SK-N-SH (cell line): ENCODE results near the gene METTL14. TPM values are rescaled to one million over a fixed set of nuclear protein-coding genes. Genes with fewer than 3 reads are reported as not detected.
A peak's percentile ranks its signal among the peaks of the same experiment; 100 is the strongest.

Experiments
- CTCF ChIA-PET: fragments of 300-600, 350-600 bp; formaldehyde crosslinking; extraction: SDS; loops from one replicate; lab custom pipeline; 2021; lab: Yijun Ruan, JAX
- POLR2A ChIA-PET: fragments of 350-600 bp; sonication (Branson Sonifier 250); formaldehyde crosslinking; extraction: SDS; loops from one replicate; lab custom pipeline; 2020; ENCODE audit warnings: antibody characterized with exemption, inconsistent platforms; lab: Yijun Ruan, JAX
- DNase-seq: peaks from one replicate; pipeline ENCODE4 v3.0.0; 2012
- H2AFZ ChIP-seq: fragments of 200-600 bp; sonication (generic); 2 replicates; pipeline ENCODE4 v1.8.1; 2016; ENCODE audit warnings: antibody characterized with exemption, mild to moderate bottlenecking, low read depth
- H3F3A ChIP-seq: fragments of 200-600 bp; sonication (generic); replicated peaks from 2 replicates; pipeline ENCODE3; 2016; ENCODE audit warnings: antibody characterized with exemption, mild to moderate bottlenecking; ENCODE audit not compliant: insufficient read depth
- H3K27ac ChIP-seq, 2 experiments: fragments of 200-500 bp in 1 of 2; fragments of 200-600 bp in 1 of 2; sonication (Bioruptor generic) in 1 of 2; sonication (generic), shearing (Covaris generic) in 1 of 2; 2 replicates each; pipeline versions ENCODE4 v1.5.1 to v1.6.1; 2014 to 2016; ENCODE audit warnings: low read depth in 2 of 2, inconsistent platforms in 1 of 2, low read length in 1 of 2, mild to moderate bottlenecking in 1 of 2, mixed read lengths in 1 of 2
- H3K27me3 ChIP-seq: fragments of 200-600 bp; sonication (generic), shearing (Covaris generic); 2 replicates; pipeline ENCODE4 v1.6.1; 2016; ENCODE audit warnings: mixed run types; ENCODE audit not compliant: insufficient read depth
- H3K36me3 ChIP-seq, 2 experiments: fragments of 200-500 bp in 1 of 2; fragments of 200-600 bp in 1 of 2; sonication (Bioruptor generic) in 1 of 2; sonication (generic) in 1 of 2; replicated peaks in 1 of 2; 2 replicates each; pipeline versions ENCODE3 to v1.5.1; 2014 to 2016; ENCODE audit warnings: low read length in 1 of 2, mild to moderate bottlenecking in 1 of 2; ENCODE audit not compliant: insufficient read depth in 2 of 2, control insufficient read depth in 1 of 2
- H3K4me1 ChIP-seq, 2 experiments: fragments of 200-500 bp in 1 of 2; fragments of 200-600 bp in 1 of 2; sonication (Bioruptor generic) in 1 of 2; sonication (generic), shearing (Covaris generic) in 1 of 2; 2 replicates each; pipeline versions ENCODE4 v1.5.1 to v1.6.1; 2014 to 2016; ENCODE audit warnings: low read depth in 1 of 2, low read length in 1 of 2, mixed run types in 1 of 2; ENCODE audit not compliant: insufficient read depth in 2 of 2, control insufficient read depth in 1 of 2
- H3K4me2 ChIP-seq: fragments of 200-600 bp; sonication (generic), shearing (Covaris generic); 2 replicates; pipeline ENCODE4 v1.6.1; 2017; ENCODE audit warnings: mixed run types
- H3K4me3 ChIP-seq, 2 experiments: fragments of 200-500 bp in 1 of 2; fragments of 200-600 bp in 1 of 2; sonication (Bioruptor generic) in 1 of 2; sonication (generic), shearing (Covaris generic) in 1 of 2; 2 replicates each; pipeline versions ENCODE4 v1.5.1 to v1.8.1; 2014 to 2016; ENCODE audit warnings: low read depth in 2 of 2, inconsistent platforms in 1 of 2, low read length in 1 of 2, mild to moderate bottlenecking in 1 of 2, mixed read lengths in 1 of 2, moderate library complexity in 1 of 2
- H3K79me2 ChIP-seq: fragments of 200-600 bp; sonication (generic); 2 replicates; pipeline ENCODE4 v1.8.1; 2017; ENCODE audit warnings: mild to moderate bottlenecking; ENCODE audit not compliant: insufficient read depth
- H3K9ac ChIP-seq: fragments of 200-600 bp; sonication (generic); 2 replicates; pipeline ENCODE4 v1.6.1; 2017; ENCODE audit warnings: mixed run types
- H3K9me2 ChIP-seq: fragments of 200-600 bp; sonication (generic); 2 replicates; pipeline ENCODE4 v1.6.1; 2017; ENCODE audit warnings: mixed run types
- H3K9me3 ChIP-seq: fragments of 200-600 bp; sonication (generic); 2 replicates; pipeline ENCODE4 v1.6.1; 2017; ENCODE audit warnings: mixed run types, mild to moderate bottlenecking, moderate library complexity
- H4K20me1 ChIP-seq: fragments of 200-600 bp; sonication (generic); 2 replicates; pipeline ENCODE4 v1.6.1; 2017; ENCODE audit warnings: mild to moderate bottlenecking, mixed run types; ENCODE audit not compliant: insufficient read depth
- CHD2 ChIP-seq: fragments of 150-350 bp; IDR thresholded peaks from 2 replicates; pipeline ENCODE4 v1.6.1; 2018; ENCODE audit warnings: low read length; ENCODE audit not compliant: partially characterized antibody
- EP300 ChIP-seq, 2 experiments: IDR thresholded peaks; 2 replicates each; pipeline versions ENCODE4 v1.4.0 to v1.6.1; 2012; ENCODE audit warnings: borderline replicate concordance in 1 of 2, low read depth in 1 of 2, low read length in 1 of 2
- EZH2phosphoT487 ChIP-seq: fragments of 200-600 bp; sonication (generic); IDR thresholded peaks from 2 replicates; pipeline ENCODE4 v1.6.1; 2017; ENCODE audit warnings: low read depth, mixed run types, mild to moderate bottlenecking, antibody characterized with exemption, moderate library complexity, borderline replicate concordance
- GABPA ChIP-seq: IDR thresholded peaks from 2 replicates; pipeline ENCODE4 v1.4.0; 2012; ENCODE audit warnings: low read depth, mild to moderate bottlenecking
- MEF2A ChIP-seq: IDR thresholded peaks from 2 replicates; pipeline ENCODE4 v1.4.0; 2012; ENCODE audit warnings: low read depth, borderline replicate concordance
- NFIC ChIP-seq: IDR thresholded peaks from 2 replicates; pipeline ENCODE4 v1.4.0; 2012; ENCODE audit warnings: borderline replicate concordance
- PBX3 ChIP-seq: IDR thresholded peaks from 2 replicates; pipeline ENCODE4; 2012
- RCOR1 ChIP-seq: fragments of 150-350 bp; IDR thresholded peaks from 2 replicates; pipeline ENCODE4 v1.6.1; 2017; ENCODE audit warnings: antibody characterized with exemption, low read length
- REST ChIP-seq: IDR thresholded peaks from 2 replicates; pipeline ENCODE4 v1.6.1; 2012; ENCODE audit warnings: mild to moderate bottlenecking, low read depth, low read length, moderate library complexity
- SMC3 ChIP-seq: IDR thresholded peaks from 2 replicates; pipeline ENCODE4 v1.6.1; 2012; ENCODE audit warnings: low read depth, low read length, improper control_type of control experiment
- USF1 ChIP-seq: IDR thresholded peaks from 2 replicates; pipeline ENCODE4 v1.4.0; 2012; ENCODE audit warnings: low read depth, borderline replicate concordance
- YY1 ChIP-seq: IDR thresholded peaks from 2 replicates; pipeline ENCODE4 v1.4.0; 2012; ENCODE audit warnings: low read depth, mild to moderate bottlenecking
- polyA plus RNA-seq, 3 experiments: library from polyadenylated mRNA; depleted of rRNA; stranded (reverse); fragments of >200 nt; gene quantifications; 2 replicates each; pipeline ENCODE4 v1.2.3, GENCODE V29; 2012
- TF ChIP-seq, protein P1 (sequence below): IDR thresholded peaks from 2 replicates; pipeline ENCODE4 v1.4.0; 2012; ENCODE audit warnings: low read depth
- TF ChIP-seq, protein P2 (sequence below): fragments of 150-350 bp; IDR thresholded peaks from 2 replicates; pipeline ENCODE4 v1.6.1; 2017; ENCODE audit warnings: antibody characterized with exemption, low read length, low read depth, borderline replicate concordance

METTL14 gene
- polyA plus RNA-seq, 1 of the 3 experiments (the other 2 are of a cell fraction), result 11.0 TPM

DNA sequence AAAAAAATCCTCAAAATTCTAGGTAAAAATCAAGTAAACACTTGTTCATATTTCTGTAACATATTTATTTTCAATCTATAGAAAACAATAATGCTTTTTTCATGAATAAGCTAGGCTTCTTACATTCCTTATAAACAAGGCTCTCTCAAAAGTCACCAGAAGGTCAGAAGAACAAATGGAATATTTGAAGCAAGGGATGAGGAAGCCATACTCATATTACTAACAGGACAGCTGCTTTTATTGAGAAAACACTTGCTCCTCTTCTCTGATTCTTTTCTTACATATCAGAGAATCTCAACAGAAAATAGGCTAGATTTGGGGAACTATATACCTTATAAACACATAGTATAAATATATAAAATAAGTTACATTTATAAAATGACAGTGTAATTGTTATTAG is 67.9 kb downstream of the METTL14 start:
- Histone ChIP-seq H3F3A (peaks cover 26% of the 10 kb centered on the region), H3K4me1 (peaks cover 35 to 40% of the 10 kb centered on the region in 2 experiments; a peak in 3 of 4 replicates), H3K4me3 (no peak overlapping the region), H4K20me1 (no peaks in the 10 kb centered on the region), H3K27ac (peak overlapping the region; percentile 69 to 99), H2AFZ (no peak overlapping the region), H3K9ac (0 out of 2 replicates have a peak overlapping the region, but pooled peaks have one; percentile 33), H3K27me3 (no peaks in the 10 kb centered on the region), H3K9me3 (no peaks in the 10 kb centered on the region), H3K36me3 (peaks cover 65 to 79% of the 10 kb centered on the region in 2 experiments), H3K4me2 (no peak overlapping the region), H3K79me2 (peaks cover 41% of the 10 kb centered on the region), H3K9me2 (no peaks in the 10 kb centered on the region)
- ChIA-PET POLR2A (no interaction called here), CTCF (interaction anchor here (0.7 to 1.9 kb wide), 4 partner anchors 10 to 216 kb away, joined by 3 to 12 read pairs (median 4); no protein-coding TSS in a partner anchor)
- DNase-seq, result no peak
- TF ChIP-seq SMC3 (no peak), YY1 (no peak), CHD2 (no peak), USF1 (no peak), PBX3 (no peak), GABPA (no peak), RCOR1 (no peak), EZH2phosphoT487 (no peak), MEF2A (no peak), EP300 (IDR thresholded peaks at IDR 0.05; ENCODE audit: borderline replicate concordance in 1 of 2, low read depth in 1 of 2, low read length in 1 of 2) (no peak), REST (no peak), NFIC (no peak)
- TF ChIP-seq, protein P1, sequence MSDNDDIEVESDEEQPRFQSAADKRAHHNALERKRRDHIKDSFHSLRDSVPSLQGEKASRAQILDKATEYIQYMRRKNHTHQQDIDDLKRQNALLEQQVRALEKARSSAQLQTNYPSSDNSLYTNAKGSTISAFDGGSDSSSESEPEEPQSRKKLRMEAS, result no peak
- TF ChIP-seq, protein P2, sequence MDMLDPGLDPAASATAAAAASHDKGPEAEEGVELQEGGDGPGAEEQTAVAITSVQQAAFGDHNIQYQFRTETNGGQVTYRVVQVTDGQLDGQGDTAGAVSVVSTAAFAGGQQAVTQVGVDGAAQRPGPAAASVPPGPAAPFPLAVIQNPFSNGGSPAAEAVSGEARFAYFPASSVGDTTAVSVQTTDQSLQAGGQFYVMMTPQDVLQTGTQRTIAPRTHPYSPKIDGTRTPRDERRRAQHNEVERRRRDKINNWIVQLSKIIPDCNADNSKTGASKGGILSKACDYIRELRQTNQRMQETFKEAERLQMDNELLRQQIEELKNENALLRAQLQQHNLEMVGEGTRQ, result no peak
